Hair follicle dermal papilla cell (primary cell): ENCODE measurements around the gene WWC2. TPM values are rescaled to one million over a fixed set of nuclear protein-coding genes. Genes with fewer than 3 reads are reported as not detected.

Experiments used
- total RNA-seq: library from RNA; depleted of rRNA; stranded (reverse); fragments of >200 nt; gene quantifications from 2 replicates; pipeline ENCODE4 v1.2.3, GENCODE V29; 2012

Gene WWC2
- total RNA-seq, result 40.4 and 40.6 TPM in 2 replicates

GRCh38 chr4:183098723-183099536 is at the start of gene WWC2:
Gene WWC2, plus strand, starts transcription at chr4:183099257. Its CDS starts 235 bp downstream, at chr4:183099492.

GRCh38 chr4:183320211-183321059 is 221.4 kb downstream of the WWC2 start, which contains the start of gene CLDN22:
Gene CLDN22, minus strand, starts transcription at chr4:183320276. Its CDS starts 58 bp downstream, at chr4:183320218.

GRCh38 chr4:183322326-183322725 is 223.3 kb downstream of the WWC2 start, which contains the start of gene CLDN24:
Gene CLDN24, minus strand, starts transcription at chr4:183322426. Its CDS starts 0 bp downstream, at chr4:183322426.

Other genes starting within 250 kb of the WWC2 start
- gene DCTD, start 181.9 kb upstream of the WWC2 start, total RNA-seq, result 76.7 and 86.5 TPM in 2 replicates
- under 0.01 TPM in 2 replicates for gene CLDN22, start 221.0 kb downstream of the WWC2 start, total RNA-seq
- gene CLDN24, start 223.2 kb downstream of the WWC2 start, total RNA-seq, result not detected in 2 replicates